Measurements from ENCODE around the gene NUP188. TPM values are rescaled to one million over a fixed set of nuclear protein-coding genes. Genes with fewer than 3 reads are reported as not detected.

The NUP188 gene
- total and polyA plus RNA-seq, 2 experiments from 2014 or later = 25.5 to 117 TPM

DNA sequence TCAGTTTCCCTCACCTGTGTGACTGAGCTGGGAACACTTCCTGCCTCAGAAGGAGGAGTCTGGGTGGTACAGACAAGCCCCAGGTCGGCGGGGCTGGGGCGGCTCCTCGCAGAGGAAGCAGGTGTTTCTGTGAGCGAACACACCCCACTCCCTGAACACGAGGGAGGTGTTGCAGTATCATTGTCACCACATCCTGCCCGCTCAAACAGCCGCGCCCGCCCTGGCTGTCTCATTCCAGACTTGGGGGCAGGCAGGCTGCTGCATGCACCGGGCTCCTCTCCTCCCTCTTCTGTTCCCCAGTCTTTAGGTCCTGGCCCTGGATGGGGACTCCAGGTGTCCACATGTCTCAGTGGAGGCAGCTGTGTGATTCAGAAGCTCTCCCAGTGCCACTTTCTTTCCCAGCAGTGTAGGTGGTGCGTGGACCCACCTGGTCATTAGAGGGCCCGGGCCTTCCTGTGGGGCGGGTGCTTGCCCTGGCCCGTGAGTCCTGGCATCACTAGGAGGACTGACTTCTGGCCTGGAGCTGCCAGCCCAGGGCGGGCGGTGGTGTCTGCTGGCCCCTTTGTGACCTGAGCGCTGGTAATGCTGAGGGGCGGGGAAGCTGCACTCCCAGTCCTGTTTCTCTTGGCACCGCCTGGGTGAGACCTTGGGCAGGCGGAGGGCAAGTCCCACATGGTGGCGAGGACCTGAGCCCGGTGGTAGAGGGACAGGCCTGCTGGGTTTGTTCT is 45.0 kb upstream of the NUP188 start:
- no peak for DNase-seq (ENCODE audit: low spot score)
- H3K27ac Mint-ChIP-seq = no peak overlapping the region; the same call in 1 of the 2 replicates
- H3K4me2 ChIP-seq = no peak overlapping the region

More for the DNA sequence above, 45.0 kb upstream of the NUP188 start:
- no peak for ATAC-seq
- TF ChIP-seq CREB1 (CRISPR knock-in tag; IDR thresholded peaks at IDR 0.05; ENCODE audit: low read depth) (no peak), NANOG (IDR thresholded peaks at IDR 0.05; ENCODE audit: borderline replicate concordance) (no peak), POLR2AphosphoS5 (IDR thresholded peaks at IDR 0.05; ENCODE audit: low read depth) (no peak), JUNB (IDR thresholded peaks at IDR 0.05; ENCODE audit: unreplicated experiment) (no peak), EZH2 (IDR thresholded peaks at IDR 0.05; ENCODE audit: low read depth, unreplicated experiment) (no peak), STAT1 (IDR thresholded peaks at IDR 0.05; ENCODE audit: unreplicated experiment) (no peak), EZH2phosphoT487 (IDR thresholded peaks at IDR 0.05; ENCODE audit: unreplicated experiment) (no peak), ZNF331 (CRISPR knock-in tag; IDR thresholded peaks at IDR 0.05; ENCODE audit: low read depth) (no peak), ZNF114 (CRISPR knock-in tag; IDR thresholded peaks at IDR 0.05) (no peak)
- TF ChIP-seq, protein P1, sequence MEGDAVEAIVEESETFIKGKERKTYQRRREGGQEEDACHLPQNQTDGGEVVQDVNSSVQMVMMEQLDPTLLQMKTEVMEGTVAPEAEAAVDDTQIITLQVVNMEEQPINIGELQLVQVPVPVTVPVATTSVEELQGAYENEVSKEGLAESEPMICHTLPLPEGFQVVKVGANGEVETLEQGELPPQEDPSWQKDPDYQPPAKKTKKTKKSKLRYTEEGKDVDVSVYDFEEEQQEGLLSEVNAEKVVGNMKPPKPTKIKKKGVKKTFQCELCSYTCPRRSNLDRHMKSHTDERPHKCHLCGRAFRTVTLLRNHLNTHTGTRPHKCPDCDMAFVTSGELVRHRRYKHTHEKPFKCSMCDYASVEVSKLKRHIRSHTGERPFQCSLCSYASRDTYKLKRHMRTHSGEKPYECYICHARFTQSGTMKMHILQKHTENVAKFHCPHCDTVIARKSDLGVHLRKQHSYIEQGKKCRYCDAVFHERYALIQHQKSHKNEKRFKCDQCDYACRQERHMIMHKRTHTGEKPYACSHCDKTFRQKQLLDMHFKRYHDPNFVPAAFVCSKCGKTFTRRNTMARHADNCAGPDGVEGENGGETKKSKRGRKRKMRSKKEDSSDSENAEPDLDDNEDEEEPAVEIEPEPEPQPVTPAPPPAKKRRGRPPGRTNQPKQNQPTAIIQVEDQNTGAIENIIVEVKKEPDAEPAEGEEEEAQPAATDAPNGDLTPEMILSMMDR (conservative IDR thresholded peaks at IDR 0.05; ENCODE audit: low read depth in 2 of 2) = no peak
- TF ChIP-seq, protein P2, sequence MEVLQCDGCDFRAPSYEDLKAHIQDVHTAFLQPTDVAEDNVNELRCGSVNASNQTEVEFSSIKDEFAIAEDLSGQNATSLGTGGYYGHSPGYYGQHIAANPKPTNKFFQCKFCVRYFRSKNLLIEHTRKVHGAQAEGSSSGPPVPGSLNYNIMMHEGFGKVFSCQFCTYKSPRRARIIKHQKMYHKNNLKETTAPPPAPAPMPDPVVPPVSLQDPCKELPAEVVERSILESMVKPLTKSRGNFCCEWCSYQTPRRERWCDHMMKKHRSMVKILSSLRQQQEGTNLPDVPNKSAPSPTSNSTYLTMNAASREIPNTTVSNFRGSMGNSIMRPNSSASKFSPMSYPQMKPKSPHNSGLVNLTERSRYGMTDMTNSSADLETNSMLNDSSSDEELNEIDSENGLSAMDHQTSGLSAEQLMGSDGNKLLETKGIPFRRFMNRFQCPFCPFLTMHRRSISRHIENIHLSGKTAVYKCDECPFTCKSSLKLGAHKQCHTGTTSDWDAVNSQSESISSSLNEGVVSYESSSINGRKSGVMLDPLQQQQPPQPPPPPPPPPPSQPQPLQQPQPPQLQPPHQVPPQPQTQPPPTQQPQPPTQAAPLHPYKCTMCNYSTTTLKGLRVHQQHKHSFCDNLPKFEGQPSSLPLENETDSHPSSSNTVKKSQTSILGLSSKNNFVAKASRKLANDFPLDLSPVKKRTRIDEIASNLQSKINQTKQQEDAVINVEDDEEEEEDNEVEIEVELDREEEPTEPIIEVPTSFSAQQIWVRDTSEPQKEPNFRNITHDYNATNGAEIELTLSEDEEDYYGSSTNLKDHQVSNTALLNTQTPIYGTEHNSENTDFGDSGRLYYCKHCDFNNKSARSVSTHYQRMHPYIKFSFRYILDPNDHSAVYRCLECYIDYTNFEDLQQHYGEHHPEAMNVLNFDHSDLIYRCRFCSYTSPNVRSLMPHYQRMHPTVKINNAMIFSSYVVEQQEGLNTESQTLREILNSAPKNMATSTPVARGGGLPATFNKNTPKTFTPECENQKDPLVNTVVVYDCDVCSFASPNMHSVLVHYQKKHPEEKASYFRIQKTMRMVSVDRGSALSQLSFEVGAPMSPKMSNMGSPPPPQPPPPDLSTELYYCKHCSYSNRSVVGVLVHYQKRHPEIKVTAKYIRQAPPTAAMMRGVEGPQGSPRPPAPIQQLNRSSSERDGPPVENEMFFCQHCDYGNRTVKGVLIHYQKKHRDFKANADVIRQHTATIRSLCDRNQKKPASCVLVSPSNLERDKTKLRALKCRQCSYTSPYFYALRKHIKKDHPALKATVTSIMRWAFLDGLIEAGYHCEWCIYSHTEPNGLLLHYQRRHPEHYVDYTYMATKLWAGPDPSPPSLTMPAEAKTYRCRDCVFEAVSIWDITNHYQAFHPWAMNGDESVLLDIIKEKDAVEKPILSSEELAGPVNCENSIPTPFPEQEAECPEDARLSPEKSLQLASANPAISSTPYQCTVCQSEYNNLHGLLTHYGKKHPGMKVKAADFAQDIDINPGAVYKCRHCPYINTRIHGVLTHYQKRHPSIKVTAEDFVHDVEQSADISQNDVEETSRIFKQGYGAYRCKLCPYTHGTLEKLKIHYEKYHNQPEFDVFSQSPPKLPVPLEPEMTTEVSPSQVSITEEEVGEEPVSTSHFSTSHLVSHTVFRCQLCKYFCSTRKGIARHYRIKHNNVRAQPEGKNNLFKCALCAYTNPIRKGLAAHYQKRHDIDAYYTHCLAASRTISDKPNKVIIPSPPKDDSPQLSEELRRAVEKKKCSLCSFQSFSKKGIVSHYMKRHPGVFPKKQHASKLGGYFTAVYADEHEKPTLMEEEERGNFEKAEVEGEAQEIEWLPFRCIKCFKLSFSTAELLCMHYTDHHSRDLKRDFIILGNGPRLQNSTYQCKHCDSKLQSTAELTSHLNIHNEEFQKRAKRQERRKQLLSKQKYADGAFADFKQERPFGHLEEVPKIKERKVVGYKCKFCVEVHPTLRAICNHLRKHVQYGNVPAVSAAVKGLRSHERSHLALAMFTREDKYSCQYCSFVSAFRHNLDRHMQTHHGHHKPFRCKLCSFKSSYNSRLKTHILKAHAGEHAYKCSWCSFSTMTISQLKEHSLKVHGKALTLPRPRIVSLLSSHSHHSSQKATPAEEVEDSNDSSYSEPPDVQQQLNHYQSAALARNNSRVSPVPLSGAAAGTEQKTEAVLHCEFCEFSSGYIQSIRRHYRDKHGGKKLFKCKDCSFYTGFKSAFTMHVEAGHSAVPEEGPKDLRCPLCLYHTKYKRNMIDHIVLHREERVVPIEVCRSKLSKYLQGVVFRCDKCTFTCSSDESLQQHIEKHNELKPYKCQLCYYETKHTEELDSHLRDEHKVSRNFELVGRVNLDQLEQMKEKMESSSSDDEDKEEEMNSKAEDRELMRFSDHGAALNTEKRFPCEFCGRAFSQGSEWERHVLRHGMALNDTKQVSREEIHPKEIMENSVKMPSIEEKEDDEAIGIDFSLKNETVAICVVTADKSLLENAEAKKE (CRISPR knock-in tag; IDR thresholded peaks at IDR 0.05) = no peak
- TF ChIP-seq, protein P3, sequence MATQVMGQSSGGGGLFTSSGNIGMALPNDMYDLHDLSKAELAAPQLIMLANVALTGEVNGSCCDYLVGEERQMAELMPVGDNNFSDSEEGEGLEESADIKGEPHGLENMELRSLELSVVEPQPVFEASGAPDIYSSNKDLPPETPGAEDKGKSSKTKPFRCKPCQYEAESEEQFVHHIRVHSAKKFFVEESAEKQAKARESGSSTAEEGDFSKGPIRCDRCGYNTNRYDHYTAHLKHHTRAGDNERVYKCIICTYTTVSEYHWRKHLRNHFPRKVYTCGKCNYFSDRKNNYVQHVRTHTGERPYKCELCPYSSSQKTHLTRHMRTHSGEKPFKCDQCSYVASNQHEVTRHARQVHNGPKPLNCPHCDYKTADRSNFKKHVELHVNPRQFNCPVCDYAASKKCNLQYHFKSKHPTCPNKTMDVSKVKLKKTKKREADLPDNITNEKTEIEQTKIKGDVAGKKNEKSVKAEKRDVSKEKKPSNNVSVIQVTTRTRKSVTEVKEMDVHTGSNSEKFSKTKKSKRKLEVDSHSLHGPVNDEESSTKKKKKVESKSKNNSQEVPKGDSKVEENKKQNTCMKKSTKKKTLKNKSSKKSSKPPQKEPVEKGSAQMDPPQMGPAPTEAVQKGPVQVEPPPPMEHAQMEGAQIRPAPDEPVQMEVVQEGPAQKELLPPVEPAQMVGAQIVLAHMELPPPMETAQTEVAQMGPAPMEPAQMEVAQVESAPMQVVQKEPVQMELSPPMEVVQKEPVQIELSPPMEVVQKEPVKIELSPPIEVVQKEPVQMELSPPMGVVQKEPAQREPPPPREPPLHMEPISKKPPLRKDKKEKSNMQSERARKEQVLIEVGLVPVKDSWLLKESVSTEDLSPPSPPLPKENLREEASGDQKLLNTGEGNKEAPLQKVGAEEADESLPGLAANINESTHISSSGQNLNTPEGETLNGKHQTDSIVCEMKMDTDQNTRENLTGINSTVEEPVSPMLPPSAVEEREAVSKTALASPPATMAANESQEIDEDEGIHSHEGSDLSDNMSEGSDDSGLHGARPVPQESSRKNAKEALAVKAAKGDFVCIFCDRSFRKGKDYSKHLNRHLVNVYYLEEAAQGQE (IDR thresholded peaks at IDR 0.05; ENCODE audit: unreplicated experiment) = no peak
- TF ChIP-seq, protein P4, sequence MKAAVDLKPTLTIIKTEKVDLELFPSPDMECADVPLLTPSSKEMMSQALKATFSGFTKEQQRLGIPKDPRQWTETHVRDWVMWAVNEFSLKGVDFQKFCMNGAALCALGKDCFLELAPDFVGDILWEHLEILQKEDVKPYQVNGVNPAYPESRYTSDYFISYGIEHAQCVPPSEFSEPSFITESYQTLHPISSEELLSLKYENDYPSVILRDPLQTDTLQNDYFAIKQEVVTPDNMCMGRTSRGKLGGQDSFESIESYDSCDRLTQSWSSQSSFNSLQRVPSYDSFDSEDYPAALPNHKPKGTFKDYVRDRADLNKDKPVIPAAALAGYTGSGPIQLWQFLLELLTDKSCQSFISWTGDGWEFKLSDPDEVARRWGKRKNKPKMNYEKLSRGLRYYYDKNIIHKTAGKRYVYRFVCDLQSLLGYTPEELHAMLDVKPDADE (IDR thresholded peaks at IDR 0.05) = no peak
- Mint-ChIP-seq H3K27me3 (ENCODE audit: insufficient read depth, low read depth, poor library complexity) (peaks cover 4% of the 10 kb centered on the region), H3K9me3 (no peaks in the 10 kb centered on the region), H3K36me3 (ENCODE audit: low read depth) (peaks cover 30% of the 10 kb centered on the region), H3K4me3 (no peak overlapping the region), H3K4me1 (peaks cover 12% of the 10 kb centered on the region)
- H4K20me1 ChIP-seq (replicated peaks; ENCODE audit: insufficient read depth) = peaks cover 25% of the 10 kb centered on the region
- no peaks in the 10 kb centered on the region for H3F3A ChIP-seq (replicated peaks; ENCODE audit: low read depth)
- H3K4me3 ChIP-seq = no peak overlapping the region
- no peaks in the 10 kb centered on the region for H3K27me3 ChIP-seq (ENCODE audit: insufficient read depth)
- H3K9me2 ChIP-seq (ENCODE audit: insufficient read depth) = no peaks in the 10 kb centered on the region
- no peak overlapping the region for H2AFZ ChIP-seq
- H3K27ac ChIP-seq (ENCODE audit: low read depth) = no peak overlapping the region
- peaks cover 29% of the 10 kb centered on the region for H3K79me2 ChIP-seq (replicated peaks; ENCODE audit: insufficient read depth)
- H3K4me1 ChIP-seq (ENCODE audit: insufficient read depth) = no peaks in the 10 kb centered on the region
- H3K36me3 ChIP-seq (ENCODE audit: insufficient read depth) = no peaks in the 10 kb centered on the region

Data from GM23338 (cell line).